Thyroid gland (tissue), 4 donors: ENCODE measurements around the gene ESRRB. TPM values are rescaled to one million over a fixed set of nuclear protein-coding genes. Genes with fewer than 3 reads are reported as not detected.

Experiments used
- DNase-seq, 2 donors: peaks; one replicate each; pipeline ENCODE4 v3.0.0-alpha.2; 2019
- H3K27ac ChIP-seq, 3 donors: fragments of 200-600 bp; sonication (generic); 1 replicate in 2 of 3; 2 replicates in 1 of 3; pipeline ENCODE4 v1.5.1; 2016 to 2019; ENCODE audit warnings: mild to moderate bottlenecking in 1 of 3, moderate library complexity in 1 of 3
- H3K27me3 ChIP-seq: fragments of 200-600 bp; sonication (generic); one replicate; pipeline ENCODE4 v1.5.1; 2019
- H3K36me3 ChIP-seq, 2 donors: fragments of 200-600 bp; sonication (generic); one replicate each; pipeline ENCODE4 v1.5.1; 2016 to 2019
- H3K4me1 ChIP-seq, 2 donors: fragments of 200-600 bp; sonication (generic); one replicate each; pipeline ENCODE4 v1.5.1; 2017 to 2019
- H3K4me3 ChIP-seq, 3 donors: fragments of 200-600 bp; sonication (generic); replicated peaks in 1 of 3; 1 replicate in 2 of 3; 2 replicates in 1 of 3; pipeline ENCODE4 v1.5.1; 2016; ENCODE audit warnings: mild to moderate bottlenecking in 1 of 3
- H3K9me3 ChIP-seq: fragments of 200-600 bp; sonication (generic); one replicate; pipeline ENCODE4 v1.5.1; 2017
- POLR2A ChIP-seq, 2 donors: fragments of 450-650 bp; IDR thresholded peaks; one replicate each; pipeline ENCODE4 v1.6.1; 2017; ENCODE audit warnings: antibody characterized with exemption in 2 of 2, mild to moderate bottlenecking in 2 of 2, moderate library complexity in 1 of 2
- WGBS, 2 donors: methylation state at CpG; one replicate each; pipeline ENCODE4 v1.1.5; 2017; 5-methylcytosine and 5-hydroxymethylcytosine counted together
- intact Hi-C: fragments of 100-400 bp; cut with DNase I; formaldehyde crosslinking; loops from one replicate; pipeline ENCODE4 v1.15.1; 2023
- total RNA-seq, 4 donors: library from RNA; depleted of rRNA; stranded (reverse); fragments of >200 nt; gene quantifications; one replicate each; pipeline ENCODE4 v1.2.3, GENCODE V29; 2016
- TF ChIP-seq, protein P1 (sequence below), 6 experiments: fragments of 200-600 bp in 3 of 6; fragments of 450-650 bp in 3 of 6; sonication (generic) in 3 of 6; IDR thresholded peaks; one replicate each; pipeline ENCODE4 v1.5.1; 2016 to 2019; ENCODE audit warnings: antibody characterized with exemption in 6 of 6, mild to moderate bottlenecking in 2 of 6, inconsistent platforms in 1 of 6, moderate library complexity in 1 of 6

Gene ESRRB
- total RNA-seq, 4 donors from 2014 or later: not detected

- no peak for TF ChIP-seq POLR2A (IDR thresholded peaks at IDR 0.05)
- TF ChIP-seq, protein P1, sequence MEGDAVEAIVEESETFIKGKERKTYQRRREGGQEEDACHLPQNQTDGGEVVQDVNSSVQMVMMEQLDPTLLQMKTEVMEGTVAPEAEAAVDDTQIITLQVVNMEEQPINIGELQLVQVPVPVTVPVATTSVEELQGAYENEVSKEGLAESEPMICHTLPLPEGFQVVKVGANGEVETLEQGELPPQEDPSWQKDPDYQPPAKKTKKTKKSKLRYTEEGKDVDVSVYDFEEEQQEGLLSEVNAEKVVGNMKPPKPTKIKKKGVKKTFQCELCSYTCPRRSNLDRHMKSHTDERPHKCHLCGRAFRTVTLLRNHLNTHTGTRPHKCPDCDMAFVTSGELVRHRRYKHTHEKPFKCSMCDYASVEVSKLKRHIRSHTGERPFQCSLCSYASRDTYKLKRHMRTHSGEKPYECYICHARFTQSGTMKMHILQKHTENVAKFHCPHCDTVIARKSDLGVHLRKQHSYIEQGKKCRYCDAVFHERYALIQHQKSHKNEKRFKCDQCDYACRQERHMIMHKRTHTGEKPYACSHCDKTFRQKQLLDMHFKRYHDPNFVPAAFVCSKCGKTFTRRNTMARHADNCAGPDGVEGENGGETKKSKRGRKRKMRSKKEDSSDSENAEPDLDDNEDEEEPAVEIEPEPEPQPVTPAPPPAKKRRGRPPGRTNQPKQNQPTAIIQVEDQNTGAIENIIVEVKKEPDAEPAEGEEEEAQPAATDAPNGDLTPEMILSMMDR (IDR thresholded peaks at IDR 0.05): no peak
- intact Hi-C loops: no loop called here
- H3K27me3 ChIP-seq: peaks cover 12% of the 10 kb centered on the region
Observed at GRCh38 chr14:76375484-76375883, 453 bp upstream of the ESRRB start.

GRCh38 chr14:76376409-76376877, 506 bp downstream of the ESRRB start:
- H3K4me1 ChIP-seq: peaks cover 6 to 17% of the 10 kb centered on the region in 2 donors
- peaks cover 12% of the 10 kb centered on the region for H3K27me3 ChIP-seq
- no peaks in the 10 kb centered on the region for H3K36me3 ChIP-seq
- TF ChIP-seq, protein P1 (IDR thresholded peaks at IDR 0.05): no peak
- TF ChIP-seq POLR2A (IDR thresholded peaks at IDR 0.05): no peak
- H3K9me3 ChIP-seq: no peaks in the 10 kb centered on the region
- WGBS, 2 donors: 1% methylated on average over 16 of the region's 16 CpGs
- intact Hi-C loops: no loop called here
- H3K27ac ChIP-seq: no peak overlapping the region
- no peak overlapping the region for H3K4me3 ChIP-seq
- no peak for DNase-seq

More at GRCh38 chr14:76375484-76375883, 453 bp upstream of the ESRRB start:
- no peaks in the 10 kb centered on the region for H3K9me3 ChIP-seq
- H3K4me3 ChIP-seq: no peak overlapping the region
- no peak for DNase-seq
- 15 to 33% methylated on average over 6 to 7 of the region's 7 CpGs for WGBS, 2 donors
- H3K4me1 ChIP-seq: peaks cover 6 to 17% of the 10 kb centered on the region in 2 donors
- no peaks in the 10 kb centered on the region for H3K36me3 ChIP-seq
- no peak overlapping the region for H3K27ac ChIP-seq

GRCh38 chr14:76376878-76377734, 1.2 kb downstream of the ESRRB start:
- Histone ChIP-seq H3K4me3 (no peak overlapping the region), H3K9me3 (no peaks in the 10 kb centered on the region), H3K4me1 (peaks cover 6 to 17% of the 10 kb centered on the region in 2 donors), H3K36me3 (no peaks in the 10 kb centered on the region), H3K27me3 (peaks cover 12% of the 10 kb centered on the region), H3K27ac (no peak overlapping the region)
- TF ChIP-seq, protein P1 (IDR thresholded peaks at IDR 0.05): no peak
- TF ChIP-seq POLR2A (IDR thresholded peaks at IDR 0.05): no peak
- 3 to 4% methylated on average over 24 to 34 of the region's 80 CpGs for WGBS, 2 donors
- intact Hi-C loops: no loop called here
- no peak for DNase-seq

DNA sequence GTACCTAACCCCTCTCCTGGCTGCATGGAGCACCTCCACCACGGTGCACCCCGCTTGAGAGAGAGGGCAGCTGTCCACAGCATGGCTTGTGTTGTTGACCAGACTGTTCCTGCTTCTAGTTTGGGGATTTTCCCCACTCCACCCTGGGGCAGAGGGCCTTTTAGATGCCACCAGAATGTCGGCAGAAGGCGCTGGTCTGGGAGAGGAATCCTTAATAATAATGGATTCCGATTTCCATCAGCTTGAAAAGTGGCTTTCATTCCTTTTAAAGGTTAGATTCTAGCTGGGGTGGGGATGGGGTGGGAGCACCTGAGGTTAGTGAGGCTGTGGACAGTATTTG, 1.8 kb downstream of the ESRRB start:
- Histone ChIP-seq H3K27me3 (peaks cover 12% of the 10 kb centered on the region), H3K36me3 (no peaks in the 10 kb centered on the region), H3K4me1 (peaks cover 6 to 17% of the 10 kb centered on the region in 2 donors), H3K27ac (no peak overlapping the region), H3K9me3 (no peaks in the 10 kb centered on the region), H3K4me3 (no peak overlapping the region)
- no peak for DNase-seq
- intact Hi-C loops: no loop called here
- 15 to 23% methylated on average over 5 of the region's 5 CpGs for WGBS, 2 donors
- TF ChIP-seq, protein P1 (IDR thresholded peaks at IDR 0.05): no peak

GRCh38 chr14:76380991-76381390, 5.1 kb downstream of the ESRRB start:
- DNase-seq: no peak
- Histone ChIP-seq H3K27me3 (peaks cover 12% of the 10 kb centered on the region), H3K4me3 (no peak overlapping the region), H3K4me1 (peaks cover 6 to 16% of the 10 kb centered on the region in 2 donors), H3K9me3 (no peaks in the 10 kb centered on the region), H3K27ac (no peak overlapping the region), H3K36me3 (no peaks in the 10 kb centered on the region)
- TF ChIP-seq, protein P1 (IDR thresholded peaks at IDR 0.05): no peak
- no peak for TF ChIP-seq POLR2A (IDR thresholded peaks at IDR 0.05)
- intact Hi-C loops: no loop called here
- WGBS, 2 donors: 36 to 56% methylated on average over 4 to 7 of the region's 7 CpGs
